ENCODE results near the gene SELENOF.

DNA sequence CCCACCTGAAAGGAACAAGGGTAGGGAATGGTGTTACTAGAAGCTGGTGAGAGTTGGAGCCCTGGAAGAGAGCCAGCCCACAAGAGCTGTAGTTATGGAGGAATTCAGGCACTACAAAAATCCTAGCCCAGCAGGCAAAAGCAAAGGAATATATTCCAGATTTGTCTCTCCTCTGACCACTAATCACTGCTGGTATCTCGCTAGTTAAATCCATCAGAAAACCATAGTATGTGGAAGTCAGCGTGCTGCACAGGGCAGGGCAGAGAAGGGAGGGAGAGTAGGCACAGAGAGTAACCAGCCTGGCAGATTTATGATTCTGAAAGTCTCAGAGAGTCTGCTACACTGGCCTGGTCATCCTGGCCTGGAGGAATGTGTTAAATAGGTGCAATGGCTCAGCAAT, 88.6 kb downstream of the SELENOF start:
- TF ChIP-seq, protein P1, sequence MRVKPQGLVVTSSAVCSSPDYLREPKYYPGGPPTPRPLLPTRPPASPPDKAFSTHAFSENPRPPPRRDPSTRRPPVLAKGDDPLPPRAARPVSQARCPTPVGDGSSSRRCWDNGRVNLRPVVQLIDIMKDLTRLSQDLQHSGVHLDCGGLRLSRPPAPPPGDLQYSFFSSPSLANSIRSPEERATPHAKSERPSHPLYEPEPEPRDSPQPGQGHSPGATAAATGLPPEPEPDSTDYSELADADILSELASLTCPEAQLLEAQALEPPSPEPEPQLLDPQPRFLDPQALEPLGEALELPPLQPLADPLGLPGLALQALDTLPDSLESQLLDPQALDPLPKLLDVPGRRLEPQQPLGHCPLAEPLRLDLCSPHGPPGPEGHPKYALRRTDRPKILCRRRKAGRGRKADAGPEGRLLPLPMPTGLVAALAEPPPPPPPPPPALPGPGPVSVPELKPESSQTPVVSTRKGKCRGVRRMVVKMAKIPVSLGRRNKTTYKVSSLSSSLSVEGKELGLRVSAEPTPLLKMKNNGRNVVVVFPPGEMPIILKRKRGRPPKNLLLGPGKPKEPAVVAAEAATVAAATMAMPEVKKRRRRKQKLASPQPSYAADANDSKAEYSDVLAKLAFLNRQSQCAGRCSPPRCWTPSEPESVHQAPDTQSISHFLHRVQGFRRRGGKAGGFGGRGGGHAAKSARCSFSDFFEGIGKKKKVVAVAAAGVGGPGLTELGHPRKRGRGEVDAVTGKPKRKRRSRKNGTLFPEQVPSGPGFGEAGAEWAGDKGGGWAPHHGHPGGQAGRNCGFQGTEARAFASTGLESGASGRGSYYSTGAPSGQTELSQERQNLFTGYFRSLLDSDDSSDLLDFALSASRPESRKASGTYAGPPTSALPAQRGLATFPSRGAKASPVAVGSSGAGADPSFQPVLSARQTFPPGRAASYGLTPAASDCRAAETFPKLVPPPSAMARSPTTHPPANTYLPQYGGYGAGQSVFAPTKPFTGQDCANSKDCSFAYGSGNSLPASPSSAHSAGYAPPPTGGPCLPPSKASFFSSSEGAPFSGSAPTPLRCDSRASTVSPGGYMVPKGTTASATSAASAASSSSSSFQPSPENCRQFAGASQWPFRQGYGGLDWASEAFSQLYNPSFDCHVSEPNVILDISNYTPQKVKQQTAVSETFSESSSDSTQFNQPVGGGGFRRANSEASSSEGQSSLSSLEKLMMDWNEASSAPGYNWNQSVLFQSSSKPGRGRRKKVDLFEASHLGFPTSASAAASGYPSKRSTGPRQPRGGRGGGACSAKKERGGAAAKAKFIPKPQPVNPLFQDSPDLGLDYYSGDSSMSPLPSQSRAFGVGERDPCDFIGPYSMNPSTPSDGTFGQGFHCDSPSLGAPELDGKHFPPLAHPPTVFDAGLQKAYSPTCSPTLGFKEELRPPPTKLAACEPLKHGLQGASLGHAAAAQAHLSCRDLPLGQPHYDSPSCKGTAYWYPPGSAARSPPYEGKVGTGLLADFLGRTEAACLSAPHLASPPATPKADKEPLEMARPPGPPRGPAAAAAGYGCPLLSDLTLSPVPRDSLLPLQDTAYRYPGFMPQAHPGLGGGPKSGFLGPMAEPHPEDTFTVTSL (CRISPR knock-in tag; IDR thresholded peaks at IDR 0.05; ENCODE audit: borderline replicate concordance), result no peak
- TF ChIP-seq, protein P2, sequence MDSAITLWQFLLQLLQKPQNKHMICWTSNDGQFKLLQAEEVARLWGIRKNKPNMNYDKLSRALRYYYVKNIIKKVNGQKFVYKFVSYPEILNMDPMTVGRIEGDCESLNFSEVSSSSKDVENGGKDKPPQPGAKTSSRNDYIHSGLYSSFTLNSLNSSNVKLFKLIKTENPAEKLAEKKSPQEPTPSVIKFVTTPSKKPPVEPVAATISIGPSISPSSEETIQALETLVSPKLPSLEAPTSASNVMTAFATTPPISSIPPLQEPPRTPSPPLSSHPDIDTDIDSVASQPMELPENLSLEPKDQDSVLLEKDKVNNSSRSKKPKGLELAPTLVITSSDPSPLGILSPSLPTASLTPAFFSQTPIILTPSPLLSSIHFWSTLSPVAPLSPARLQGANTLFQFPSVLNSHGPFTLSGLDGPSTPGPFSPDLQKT (CRISPR knock-in tag; IDR thresholded peaks at IDR 0.05; ENCODE audit: borderline replicate concordance), result no peak
- no peak for TF ChIP-seq GZF1 (CRISPR knock-in tag; IDR thresholded peaks at IDR 0.05)
- TF ChIP-seq CEBPB (IDR thresholded peaks at IDR 0.05; ENCODE audit: borderline replicate concordance, low read depth, low read length), result no peak
- TF ChIP-seq FLYWCH1 (CRISPR knock-in tag; IDR thresholded peaks at IDR 0.05), result no peak
- TF ChIP-seq YY1 (IDR thresholded peaks at IDR 0.05; ENCODE audit: insufficient read depth, insufficient replicate concordance, low read depth, low read length), result no peak
- no peak for TF ChIP-seq KLF13 (CRISPR knock-in tag; IDR thresholded peaks at IDR 0.05)
- TF ChIP-seq, protein P3, sequence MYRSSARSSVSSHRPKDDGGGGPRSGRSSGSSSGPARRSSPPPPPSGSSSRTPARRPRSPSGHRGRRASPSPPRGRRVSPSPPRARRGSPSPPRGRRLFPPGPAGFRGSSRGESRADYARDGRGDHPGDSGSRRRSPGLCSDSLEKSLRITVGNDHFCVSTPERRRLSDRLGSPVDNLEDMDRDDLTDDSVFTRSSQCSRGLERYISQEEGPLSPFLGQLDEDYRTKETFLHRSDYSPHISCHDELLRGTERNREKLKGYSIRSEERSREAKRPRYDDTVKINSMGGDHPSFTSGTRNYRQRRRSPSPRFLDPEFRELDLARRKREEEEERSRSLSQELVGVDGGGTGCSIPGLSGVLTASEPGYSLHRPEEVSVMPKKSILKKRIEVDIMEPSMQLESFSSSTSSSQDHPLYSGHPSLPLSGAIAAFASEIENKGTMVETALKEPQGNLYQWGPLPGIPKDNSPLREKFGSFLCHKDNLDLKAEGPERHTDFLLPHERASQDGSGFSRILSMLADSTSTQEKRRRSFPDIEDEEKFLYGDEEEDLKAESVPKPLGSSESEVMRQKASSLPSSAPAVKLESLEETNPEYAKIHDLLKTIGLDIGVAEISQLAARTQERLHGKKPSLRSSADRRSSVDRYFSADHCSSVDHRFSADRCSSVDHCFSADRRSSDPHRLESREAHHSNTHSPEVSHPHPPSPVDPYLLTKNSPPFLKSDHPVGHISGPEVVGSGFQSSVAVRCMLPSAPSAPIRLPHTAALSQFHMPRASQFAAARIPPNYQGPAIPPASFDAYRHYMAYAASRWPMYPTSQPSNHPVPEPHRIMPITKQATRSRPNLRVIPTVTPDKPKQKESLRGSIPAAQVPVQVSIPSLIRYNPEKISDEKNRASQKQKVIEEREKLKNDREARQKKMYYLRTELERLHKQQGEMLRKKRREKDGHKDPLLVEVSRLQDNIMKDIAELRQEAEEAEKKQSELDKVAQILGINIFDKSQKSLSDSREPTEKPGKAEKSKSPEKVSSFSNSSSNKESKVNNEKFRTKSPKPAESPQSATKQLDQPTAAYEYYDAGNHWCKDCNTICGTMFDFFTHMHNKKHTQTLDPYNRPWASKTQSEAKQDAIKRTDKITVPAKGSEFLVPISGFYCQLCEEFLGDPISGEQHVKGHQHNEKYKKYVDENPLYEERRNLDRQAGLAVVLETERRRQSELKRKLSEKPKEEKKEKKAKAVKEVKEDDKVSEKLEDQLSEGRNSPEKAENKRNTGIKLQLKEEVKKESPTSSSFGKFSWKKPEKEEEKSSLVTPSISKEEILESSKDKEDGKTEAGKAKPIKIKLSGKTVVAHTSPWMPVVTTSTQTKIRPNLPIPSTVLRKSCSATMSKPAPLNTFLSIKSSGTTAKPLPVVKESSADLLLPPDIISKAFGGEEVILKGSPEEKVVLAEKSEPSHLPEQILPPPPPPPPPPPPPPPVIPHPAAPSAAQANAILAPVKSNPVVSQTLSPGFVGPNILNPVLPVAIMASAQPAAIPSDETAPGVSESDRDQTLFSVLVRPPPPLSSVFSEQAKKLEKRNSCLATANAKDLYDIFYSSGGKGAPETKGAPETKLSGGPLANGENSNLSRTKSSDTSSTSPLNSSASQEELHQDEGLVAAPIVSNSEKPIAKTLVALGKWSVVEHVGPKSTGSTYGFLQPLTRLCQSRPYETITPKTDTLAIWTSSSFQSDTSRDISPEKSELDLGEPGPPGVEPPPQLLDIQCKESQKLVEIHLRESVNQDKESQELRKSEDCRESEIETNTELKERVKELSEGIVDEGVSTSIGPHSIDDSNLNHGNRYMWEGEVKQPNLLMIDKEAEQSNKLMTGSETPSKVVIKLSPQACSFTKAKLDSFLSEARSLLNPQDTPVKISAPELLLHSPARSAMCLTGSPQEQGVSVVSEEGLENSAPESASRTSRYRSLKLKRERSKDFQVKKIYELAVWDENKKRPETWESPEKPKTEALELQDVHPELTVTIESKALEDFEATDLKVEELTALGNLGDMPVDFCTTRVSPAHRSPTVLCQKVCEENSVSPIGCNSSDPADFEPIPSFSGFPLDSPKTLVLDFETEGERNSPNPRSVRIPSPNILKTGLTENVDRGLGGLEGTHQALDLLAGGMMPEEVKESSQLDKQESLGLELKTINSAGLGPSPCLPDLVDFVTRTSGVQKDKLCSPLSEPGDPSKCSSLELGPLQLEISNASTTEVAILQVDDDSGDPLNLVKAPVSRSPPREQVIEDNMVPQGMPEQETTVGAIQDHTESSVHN (CRISPR knock-in tag; IDR thresholded peaks at IDR 0.05), result no peak
- no peak for TF ChIP-seq ZNF10 (CRISPR knock-in tag; IDR thresholded peaks at IDR 0.05; ENCODE audit: borderline replicate concordance, low read depth)
- TF ChIP-seq, protein P4, sequence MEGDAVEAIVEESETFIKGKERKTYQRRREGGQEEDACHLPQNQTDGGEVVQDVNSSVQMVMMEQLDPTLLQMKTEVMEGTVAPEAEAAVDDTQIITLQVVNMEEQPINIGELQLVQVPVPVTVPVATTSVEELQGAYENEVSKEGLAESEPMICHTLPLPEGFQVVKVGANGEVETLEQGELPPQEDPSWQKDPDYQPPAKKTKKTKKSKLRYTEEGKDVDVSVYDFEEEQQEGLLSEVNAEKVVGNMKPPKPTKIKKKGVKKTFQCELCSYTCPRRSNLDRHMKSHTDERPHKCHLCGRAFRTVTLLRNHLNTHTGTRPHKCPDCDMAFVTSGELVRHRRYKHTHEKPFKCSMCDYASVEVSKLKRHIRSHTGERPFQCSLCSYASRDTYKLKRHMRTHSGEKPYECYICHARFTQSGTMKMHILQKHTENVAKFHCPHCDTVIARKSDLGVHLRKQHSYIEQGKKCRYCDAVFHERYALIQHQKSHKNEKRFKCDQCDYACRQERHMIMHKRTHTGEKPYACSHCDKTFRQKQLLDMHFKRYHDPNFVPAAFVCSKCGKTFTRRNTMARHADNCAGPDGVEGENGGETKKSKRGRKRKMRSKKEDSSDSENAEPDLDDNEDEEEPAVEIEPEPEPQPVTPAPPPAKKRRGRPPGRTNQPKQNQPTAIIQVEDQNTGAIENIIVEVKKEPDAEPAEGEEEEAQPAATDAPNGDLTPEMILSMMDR (CRISPR knock-in tag; IDR thresholded peaks at IDR 0.05), result no peak
